IgD-negative memory B cell (primary cell): Measurements from ENCODE around the gene SUN2. TPM values are rescaled to one million over a fixed set of nuclear protein-coding genes. Genes with fewer than 3 reads are reported as not detected.

Experiments used
- H3K27ac Mint-ChIP-seq, 3 donors: one replicate each; pipeline ENCODE4 v1.8.0; 2020 to 2022; ENCODE audit warnings: mild to moderate bottlenecking in 3 of 3, mixed read lengths in 3 of 3, moderate library complexity in 1 of 3
- H3K27me3 Mint-ChIP-seq: one replicate; pipeline ENCODE4 v1.8.0; 2021; ENCODE audit warnings: mixed read lengths
- H3K36me3 Mint-ChIP-seq: one replicate; pipeline ENCODE4 v1.8.0; 2020; ENCODE audit warnings: mild to moderate bottlenecking, mixed read lengths
- H3K4me1 Mint-ChIP-seq, 3 donors: one replicate each; pipeline ENCODE4 v1.8.0; 2020 to 2022; ENCODE audit warnings: mixed read lengths in 3 of 3, mild to moderate bottlenecking in 1 of 3
- H3K4me3 Mint-ChIP-seq, 4 donors: one replicate each; pipeline ENCODE4 v1.8.0; 2020 to 2022; ENCODE audit warnings: mild to moderate bottlenecking in 4 of 4, mixed read lengths in 4 of 4, moderate library complexity in 3 of 4
- H3K9me3 Mint-ChIP-seq, 3 donors: one replicate each; pipeline ENCODE4 v1.8.0; 2020 to 2021; ENCODE audit warnings: mixed read lengths in 3 of 3, mild to moderate bottlenecking in 1 of 3
- polyA plus RNA-seq: library from polyadenylated mRNA; unstranded; fragments of 300-500 nt; fragmentation: Illumina TruSeq; gene quantifications from one replicate; pipeline ENCODE4 v1.2.3, GENCODE V29; 2021

The SUN2 gene
- polyA plus RNA-seq, 1 donor from 2014 or later: 206 TPM

DNA sequence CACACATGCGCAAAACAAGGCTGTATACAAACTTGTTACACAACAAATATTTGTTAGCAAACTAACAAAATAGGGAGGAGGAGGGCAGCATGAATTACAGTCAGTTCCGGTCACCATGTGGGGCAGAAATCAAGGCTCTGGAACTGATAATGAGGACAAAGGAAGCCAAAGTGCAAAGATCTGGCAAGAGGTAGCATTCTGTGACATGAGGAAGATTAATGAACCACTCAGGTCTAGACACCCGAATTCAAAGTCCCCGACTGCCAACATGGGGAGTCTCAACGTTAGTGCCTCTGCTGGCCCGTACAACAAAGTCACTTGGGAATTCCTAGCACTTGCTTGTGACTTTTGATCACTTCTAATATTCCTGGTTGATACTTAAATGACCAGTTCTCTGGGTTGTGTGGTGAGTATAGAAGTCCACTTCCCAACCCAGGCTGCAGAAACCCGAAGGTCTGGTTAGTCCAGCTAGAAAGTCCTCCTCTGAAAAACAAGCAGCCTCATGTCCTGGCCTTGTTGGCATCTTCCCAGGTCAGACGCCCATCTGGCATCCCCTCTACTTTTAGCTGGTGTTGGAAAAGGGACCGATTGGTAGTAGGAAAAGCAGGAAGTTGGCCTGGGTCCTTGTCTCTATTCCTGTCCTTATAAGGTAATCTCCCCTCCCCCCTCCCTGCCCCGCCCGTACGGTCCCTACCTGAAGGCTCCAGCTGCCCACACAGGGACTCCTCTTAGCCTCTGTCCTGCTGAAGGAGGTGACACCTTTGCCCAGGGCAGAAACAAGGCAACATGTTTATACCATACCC, 1.6 kb downstream of the SUN2 start:
- peaks cover 10% of the 10 kb centered on the region for H3K36me3 Mint-ChIP-seq
- no peaks in the 10 kb centered on the region for H3K9me3 Mint-ChIP-seq
- H3K27me3 Mint-ChIP-seq: no peaks in the 10 kb centered on the region
- H3K27ac Mint-ChIP-seq: peak overlapping the region; percentile 76 to 96 (median 92)
- peaks cover 45 to 52% (median 49%) of the 10 kb centered on the region in 3 donors for H3K4me1 Mint-ChIP-seq
- H3K4me3 Mint-ChIP-seq: peak overlapping the region; percentile 95 to 99 (median 98)

DNA sequence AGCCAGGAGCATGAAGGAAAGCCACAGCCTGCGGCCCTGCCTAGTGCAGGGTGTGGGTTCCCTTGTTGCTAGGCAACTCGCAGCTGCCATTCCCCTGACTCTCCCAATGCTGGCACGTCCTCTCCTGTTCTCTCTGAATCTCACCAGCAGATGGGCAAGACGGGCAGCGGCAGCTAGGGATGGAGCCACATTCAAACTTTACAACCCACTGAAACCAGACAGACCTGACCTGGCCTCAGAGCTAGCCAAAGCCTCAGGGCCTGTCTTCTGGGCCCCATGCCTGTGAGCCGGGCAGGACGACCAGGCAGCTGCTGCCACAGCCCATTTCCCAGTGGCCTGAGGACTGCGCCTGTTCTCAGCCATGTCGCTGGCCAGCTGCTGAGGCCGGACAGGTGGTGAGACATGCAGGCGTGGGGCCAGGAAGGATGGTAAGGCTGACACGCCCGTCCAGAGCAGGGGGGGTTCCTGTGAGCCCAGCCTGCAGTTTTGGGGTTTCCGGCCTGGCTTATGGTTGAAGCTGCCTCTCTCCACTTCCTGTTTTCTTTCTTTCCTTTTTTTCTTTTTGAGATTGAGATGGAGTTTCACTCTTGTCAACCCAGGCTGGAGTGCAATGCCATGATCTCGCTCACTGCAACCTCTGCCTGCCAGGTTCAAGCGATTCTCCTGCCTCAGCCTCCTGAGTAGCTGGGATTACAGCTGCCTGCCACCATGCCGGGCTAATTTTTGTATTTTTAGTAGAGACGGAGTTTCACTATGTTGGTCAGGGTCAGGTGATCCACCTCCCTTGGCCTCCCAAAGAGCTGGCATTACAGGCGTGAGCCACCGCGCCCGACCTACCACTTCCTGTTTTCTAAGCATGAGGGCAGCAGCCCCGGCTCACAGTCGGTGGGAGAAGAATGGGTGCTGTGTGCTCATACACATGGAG, 4.1 kb downstream of the SUN2 start:
- peaks cover 26 to 32% (median 32%) of the 10 kb centered on the region in 3 donors for H3K4me1 Mint-ChIP-seq
- peak overlapping the region; percentile 96 to 100 (median 98) for H3K27ac Mint-ChIP-seq
- H3K9me3 Mint-ChIP-seq: no peaks in the 10 kb centered on the region
- H3K36me3 Mint-ChIP-seq: peaks cover 10% of the 10 kb centered on the region
- H3K27me3 Mint-ChIP-seq: no peaks in the 10 kb centered on the region
- peak overlapping the region; percentile 84 to 99 (median 96) for H3K4me3 Mint-ChIP-seq

DNA sequence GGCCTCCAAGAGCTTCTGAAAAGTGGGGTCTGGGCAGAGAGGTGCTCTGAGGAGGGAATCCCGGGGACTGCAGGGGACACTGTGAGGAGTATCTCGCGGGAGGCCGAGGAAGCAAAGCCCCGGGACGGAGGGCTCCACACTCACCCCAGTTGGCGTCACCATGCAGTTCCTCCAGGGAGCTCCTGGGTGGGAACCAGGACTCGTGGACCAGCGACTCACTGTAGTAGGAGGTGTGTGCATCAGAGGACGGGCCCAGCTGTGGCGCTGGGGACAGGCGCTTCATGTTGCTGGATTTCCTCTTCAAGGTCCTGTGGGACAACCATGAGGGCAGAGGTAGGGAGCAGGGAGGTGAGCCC, 4.8 kb downstream of the SUN2 start:
- Mint-ChIP-seq H3K4me3 (peak overlapping the region; percentile 84 to 99 (median 96)), H3K36me3 (peaks cover 10% of the 10 kb centered on the region), H3K9me3 (no peaks in the 10 kb centered on the region), H3K4me1 (peaks cover 22 to 30% (median 29%) of the 10 kb centered on the region in 3 donors), H3K27ac (peak overlapping the region; percentile 96 to 100 (median 98)), H3K27me3 (no peaks in the 10 kb centered on the region)

DNA sequence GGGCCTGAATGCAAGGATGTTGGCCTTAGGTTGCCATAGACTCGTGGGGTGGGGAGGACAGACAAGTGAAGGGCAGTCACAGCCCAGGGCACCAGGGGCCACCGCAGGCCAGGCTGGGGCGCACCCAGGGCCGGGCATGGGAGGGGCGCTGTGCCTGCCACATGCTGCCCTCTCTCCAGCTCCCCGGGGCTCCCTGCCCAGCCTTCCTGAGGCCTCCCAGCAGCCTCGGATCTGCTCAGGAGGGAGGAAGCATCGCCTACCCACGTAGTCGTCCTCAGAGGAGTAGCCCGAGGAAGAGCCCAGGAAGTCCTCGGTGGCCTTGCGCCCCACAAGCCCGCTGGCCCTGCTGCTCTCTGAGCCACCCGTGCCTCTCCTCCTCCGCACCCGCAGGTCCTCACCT, 5.2 kb downstream of the SUN2 start:
- H3K27me3 Mint-ChIP-seq: no peaks in the 10 kb centered on the region
- H3K36me3 Mint-ChIP-seq: peaks cover 10% of the 10 kb centered on the region
- H3K27ac Mint-ChIP-seq: peak overlapping the region in 2 of 3 donors; percentile 96 to 98
- H3K4me1 Mint-ChIP-seq: peaks cover 22 to 30% (median 29%) of the 10 kb centered on the region in 3 donors
- peak overlapping the region in 3 of 4 donors; percentile 48 to 97 (median 95) for H3K4me3 Mint-ChIP-seq
- no peaks in the 10 kb centered on the region for H3K9me3 Mint-ChIP-seq

DNA sequence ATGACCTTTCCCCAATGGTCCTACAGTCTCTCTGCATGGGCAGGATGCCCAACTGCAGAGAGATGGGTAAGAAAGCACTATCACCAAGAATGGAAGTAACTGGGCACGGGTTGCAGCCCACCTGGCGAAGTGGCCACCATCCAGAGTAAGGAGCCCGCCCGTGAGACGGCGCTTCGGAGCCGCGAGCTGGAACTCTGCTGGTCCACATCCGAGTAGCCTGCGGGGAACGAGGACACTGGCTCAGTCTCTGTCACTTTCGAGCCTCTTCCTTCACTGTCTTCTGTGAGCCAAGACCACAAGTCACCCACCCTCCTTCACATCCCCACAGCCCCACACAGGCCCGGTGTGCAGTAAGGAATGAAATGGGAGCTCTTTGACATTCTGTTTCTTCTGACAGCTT, 5.7 kb downstream of the SUN2 start:
- peaks cover 22 to 29% (median 28%) of the 10 kb centered on the region in 3 donors for H3K4me1 Mint-ChIP-seq
- no peaks in the 10 kb centered on the region for H3K9me3 Mint-ChIP-seq
- H3K36me3 Mint-ChIP-seq: peaks cover 10% of the 10 kb centered on the region
- H3K4me3 Mint-ChIP-seq: peak overlapping the region in 3 of 4 donors; percentile 48 to 75 (median 72)
- no peaks in the 10 kb centered on the region for H3K27me3 Mint-ChIP-seq
- H3K27ac Mint-ChIP-seq: peak overlapping the region; percentile 86 to 96 (median 91)

DNA sequence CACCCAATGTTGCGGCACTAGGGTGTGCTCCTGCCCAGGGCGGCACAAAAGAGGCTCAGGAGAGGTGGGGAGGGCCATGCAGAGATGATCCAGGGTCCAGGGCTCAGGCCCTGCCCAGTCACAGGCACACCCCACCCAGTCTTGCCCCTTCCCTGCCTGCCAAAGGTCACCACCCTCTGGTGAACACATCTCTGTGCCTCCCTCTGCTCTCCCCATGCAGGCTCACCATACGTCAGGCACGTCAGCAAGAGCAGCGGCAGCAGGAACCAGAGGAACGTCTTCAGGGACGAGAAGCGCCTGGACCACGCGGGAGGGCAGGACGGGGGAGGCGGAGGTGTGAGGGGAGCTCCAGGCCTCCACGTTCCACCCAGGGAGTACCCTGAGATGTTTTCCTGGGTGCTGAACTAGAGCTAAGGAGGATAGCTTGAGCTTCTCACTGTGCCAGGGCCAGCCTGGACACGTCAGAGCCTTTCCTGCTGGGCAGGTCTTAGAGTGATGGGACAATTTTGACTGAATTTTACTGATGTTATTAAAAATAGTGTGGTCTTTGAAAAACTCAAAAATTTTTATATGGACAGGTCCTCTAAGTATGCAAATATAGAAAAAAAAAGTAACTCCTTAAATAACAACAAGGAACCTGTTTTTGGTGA, 7.2 kb downstream of the SUN2 start:
- Mint-ChIP-seq H3K4me3 (peak overlapping the region in 2 of 4 donors; percentile 3 to 55), H3K27ac (peak overlapping the region; percentile 19 to 96 (median 67)), H3K9me3 (no peaks in the 10 kb centered on the region), H3K36me3 (peaks cover 10% of the 10 kb centered on the region), H3K4me1 (peaks cover 16 to 23% (median 18%) of the 10 kb centered on the region in 3 donors), H3K27me3 (no peaks in the 10 kb centered on the region)

DNA sequence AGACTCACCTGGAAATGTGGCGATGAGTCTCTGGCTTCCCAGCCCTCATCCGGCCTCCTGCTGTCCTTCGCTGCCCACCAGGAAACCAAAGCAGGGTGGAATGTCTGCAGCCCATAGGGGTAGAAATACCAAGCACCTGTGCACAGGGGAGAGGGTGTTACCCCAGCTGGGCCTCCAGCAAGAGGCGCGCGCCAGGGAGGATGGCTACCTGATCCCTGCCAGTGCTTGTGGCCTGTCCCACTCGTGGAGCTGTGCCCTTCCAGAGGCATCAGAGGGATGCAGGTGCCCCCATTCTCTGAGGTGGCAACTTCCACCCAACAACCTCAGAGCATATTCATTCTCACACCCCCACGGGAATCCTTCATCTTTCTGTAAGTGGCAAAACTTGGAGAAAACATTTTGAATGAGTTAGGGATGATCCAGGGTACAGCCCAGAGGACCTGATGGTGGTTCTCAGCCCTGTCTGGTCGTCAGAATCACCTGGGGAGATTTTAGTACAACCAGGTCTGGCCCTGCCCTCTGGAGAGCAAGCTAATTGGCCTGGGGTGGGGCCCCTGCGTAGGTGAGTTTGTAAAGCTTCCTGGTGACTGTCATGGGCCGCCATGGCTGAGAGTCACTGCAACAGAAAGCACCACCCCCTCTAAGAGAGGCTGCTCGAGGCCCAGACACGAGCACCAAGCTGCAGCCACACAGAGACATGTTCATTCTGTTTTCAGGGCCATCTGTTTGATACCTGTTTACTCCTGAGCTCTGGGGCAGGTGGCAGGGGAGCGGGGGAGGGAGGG, 9.9 kb downstream of the SUN2 start:
- Mint-ChIP-seq H3K4me1 (peaks cover 0 to 8% (median 3%) of the 10 kb centered on the region in 3 donors), H3K36me3 (no peaks in the 10 kb centered on the region), H3K4me3 (no peak overlapping the region), H3K9me3 (no peaks in the 10 kb centered on the region), H3K27ac (peak overlapping the region; percentile 58 to 81 (median 71)), H3K27me3 (no peaks in the 10 kb centered on the region)

DNA sequence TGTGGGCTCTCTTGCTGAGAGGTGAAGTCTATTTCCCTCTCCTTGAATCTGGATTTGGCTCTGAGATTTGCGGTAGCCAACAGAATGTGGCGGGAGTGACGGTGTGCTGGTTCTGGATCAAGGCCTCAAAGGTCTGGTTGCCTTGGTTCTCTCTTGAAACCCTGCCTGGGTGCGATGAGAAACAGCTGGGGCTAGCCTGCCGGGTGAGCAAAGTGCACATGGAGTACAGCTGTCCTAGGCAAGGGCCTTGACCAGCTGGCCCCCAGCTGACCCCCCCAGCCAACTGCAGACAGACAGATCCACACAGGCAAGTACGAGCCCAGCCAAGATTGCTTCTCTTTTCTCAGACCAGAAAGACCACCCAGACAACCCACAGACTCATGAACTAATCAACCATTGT, 10.8 kb downstream of the SUN2 start:
- Mint-ChIP-seq H3K36me3 (no peaks in the 10 kb centered on the region), H3K9me3 (peaks cover 0 to 1% (median 0%) of the 10 kb centered on the region in 3 donors), H3K27me3 (no peaks in the 10 kb centered on the region), H3K4me3 (no peak overlapping the region), H3K27ac (peak overlapping the region; percentile 16 to 58 (median 27)), H3K4me1 (peaks cover 0 to 3% (median 2%) of the 10 kb centered on the region in 3 donors)

DNA sequence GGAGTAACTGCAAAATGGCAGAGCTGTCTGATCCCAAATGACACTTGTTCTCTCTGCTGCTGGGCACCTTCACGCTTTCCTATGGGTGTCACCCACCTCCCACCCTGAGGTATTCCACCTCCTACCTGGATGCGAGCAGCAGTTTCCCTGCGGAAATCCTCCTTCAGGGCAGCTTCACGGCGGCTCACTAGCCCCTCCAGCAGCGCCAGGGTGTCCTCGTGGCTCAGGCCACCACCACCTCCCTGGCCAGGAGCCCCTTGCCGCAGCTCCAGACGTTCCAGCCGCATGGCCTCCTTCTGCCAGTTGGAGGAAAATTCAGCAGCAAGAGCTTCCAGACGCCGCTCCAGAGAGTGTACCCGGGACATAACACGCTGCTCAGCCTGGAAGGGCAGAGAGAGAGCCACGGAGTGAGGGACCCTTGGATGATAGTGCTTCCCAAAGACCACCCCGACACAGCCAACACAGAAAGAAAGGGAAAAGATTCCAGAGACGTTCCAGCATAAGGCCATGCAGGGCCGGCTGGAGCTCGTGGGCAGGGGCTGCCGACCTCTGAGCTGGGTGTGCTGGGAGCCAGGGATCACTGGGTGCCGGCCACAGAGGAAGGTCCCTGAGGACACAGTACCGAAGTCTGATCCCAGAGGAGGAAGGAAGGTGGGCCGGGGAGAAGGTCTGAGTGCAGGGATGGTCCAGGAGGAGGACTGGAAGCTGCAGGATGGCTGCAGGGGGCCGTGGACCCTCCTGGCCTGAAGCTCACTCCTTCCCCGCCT, 13.4 kb downstream of the SUN2 start:
- H3K4me1 Mint-ChIP-seq: peaks cover 0 to 2% (median 2%) of the 10 kb centered on the region in 3 donors
- H3K27ac Mint-ChIP-seq: peak overlapping the region in 2 of 3 donors; percentile 48 to 76
- H3K36me3 Mint-ChIP-seq: no peaks in the 10 kb centered on the region
- H3K27me3 Mint-ChIP-seq: no peaks in the 10 kb centered on the region
- H3K4me3 Mint-ChIP-seq: no peak overlapping the region
- H3K9me3 Mint-ChIP-seq: peaks cover 0 to 1% (median 0%) of the 10 kb centered on the region in 3 donors

DNA sequence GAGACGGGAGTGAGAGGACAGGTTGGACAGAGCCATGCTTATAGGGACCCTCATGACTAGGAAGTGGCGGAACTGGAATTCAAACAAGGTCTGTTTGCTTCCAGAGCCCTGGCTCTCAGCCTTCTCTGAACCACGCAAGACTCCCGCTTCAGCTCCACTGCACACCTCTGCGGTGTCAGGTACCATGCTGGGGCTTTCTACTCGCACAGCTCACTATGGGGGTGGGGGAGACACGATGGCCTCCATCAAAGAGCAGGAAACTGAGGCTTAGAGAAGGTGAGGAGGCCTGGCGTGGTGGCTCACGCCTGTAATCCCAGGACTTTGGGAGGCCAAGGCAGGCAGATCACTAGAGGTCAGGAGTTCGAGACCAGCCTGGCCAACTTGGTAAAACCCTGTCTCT, 14.2 kb downstream of the SUN2 start:
- H3K4me3 Mint-ChIP-seq: no peak overlapping the region
- H3K27ac Mint-ChIP-seq: peak overlapping the region in 2 of 3 donors; percentile 73 to 88
- no peaks in the 10 kb centered on the region for H3K36me3 Mint-ChIP-seq
- no peaks in the 10 kb centered on the region for H3K27me3 Mint-ChIP-seq
- peaks cover 0 to 7% (median 6%) of the 10 kb centered on the region in 3 donors for H3K4me1 Mint-ChIP-seq
- peaks cover 0 to 1% (median 0%) of the 10 kb centered on the region in 3 donors for H3K9me3 Mint-ChIP-seq

DNA sequence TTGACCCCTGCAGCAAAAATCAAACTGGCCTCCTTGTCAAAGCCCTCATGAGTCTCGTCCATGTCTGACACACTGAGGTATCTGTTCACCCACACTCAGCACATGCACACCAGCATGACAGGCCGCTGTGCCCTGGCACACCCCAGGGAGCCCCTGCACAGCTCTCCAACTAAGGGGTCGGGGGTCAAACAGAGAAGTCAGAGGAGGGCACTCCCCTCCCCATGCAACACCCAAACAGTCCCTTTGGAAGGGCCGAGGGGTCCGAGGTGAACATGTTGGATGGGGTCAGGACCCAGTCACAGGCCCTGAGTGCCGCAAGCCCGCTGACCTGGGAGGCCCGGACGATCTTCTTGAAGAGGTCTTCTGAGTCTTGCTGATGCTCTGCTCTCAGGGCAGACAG, 14.6 kb downstream of the SUN2 start:
- peak overlapping the region in 2 of 3 donors; percentile 73 to 88 for H3K27ac Mint-ChIP-seq
- no peaks in the 10 kb centered on the region for H3K27me3 Mint-ChIP-seq
- no peak overlapping the region for H3K4me3 Mint-ChIP-seq
- H3K4me1 Mint-ChIP-seq: peaks cover 0 to 7% (median 7%) of the 10 kb centered on the region in 3 donors
- H3K36me3 Mint-ChIP-seq: no peaks in the 10 kb centered on the region
- peaks cover 0 to 1% (median 0%) of the 10 kb centered on the region in 3 donors for H3K9me3 Mint-ChIP-seq

DNA sequence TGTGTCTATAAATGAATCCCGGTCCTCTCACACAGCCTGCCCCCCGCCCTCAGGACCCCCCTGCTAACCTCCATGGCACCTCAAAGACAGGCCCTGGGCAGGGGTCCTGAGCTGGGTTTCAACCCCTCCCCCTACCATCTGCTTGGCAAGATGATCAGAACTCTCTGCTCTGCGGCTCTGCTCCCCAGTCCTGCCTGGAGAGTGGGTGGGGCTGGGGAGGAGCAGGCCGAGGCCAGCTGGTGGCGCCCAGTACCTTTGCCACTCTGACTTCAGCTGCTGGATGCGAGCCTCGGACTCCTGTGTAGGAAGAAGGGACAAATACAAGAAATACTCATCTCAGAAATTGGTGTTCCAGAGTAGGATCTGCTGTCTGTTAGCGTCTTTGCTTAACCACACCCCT, 15.0 kb downstream of the SUN2 start:
- Mint-ChIP-seq H3K4me3 (no peak overlapping the region), H3K36me3 (no peaks in the 10 kb centered on the region), H3K9me3 (peaks cover 0 to 1% (median 0%) of the 10 kb centered on the region in 3 donors), H3K4me1 (peaks cover 0 to 10% (median 7%) of the 10 kb centered on the region in 3 donors), H3K27ac (peak overlapping the region in 1 of 3 donors; percentile 73), H3K27me3 (no peaks in the 10 kb centered on the region)

DNA sequence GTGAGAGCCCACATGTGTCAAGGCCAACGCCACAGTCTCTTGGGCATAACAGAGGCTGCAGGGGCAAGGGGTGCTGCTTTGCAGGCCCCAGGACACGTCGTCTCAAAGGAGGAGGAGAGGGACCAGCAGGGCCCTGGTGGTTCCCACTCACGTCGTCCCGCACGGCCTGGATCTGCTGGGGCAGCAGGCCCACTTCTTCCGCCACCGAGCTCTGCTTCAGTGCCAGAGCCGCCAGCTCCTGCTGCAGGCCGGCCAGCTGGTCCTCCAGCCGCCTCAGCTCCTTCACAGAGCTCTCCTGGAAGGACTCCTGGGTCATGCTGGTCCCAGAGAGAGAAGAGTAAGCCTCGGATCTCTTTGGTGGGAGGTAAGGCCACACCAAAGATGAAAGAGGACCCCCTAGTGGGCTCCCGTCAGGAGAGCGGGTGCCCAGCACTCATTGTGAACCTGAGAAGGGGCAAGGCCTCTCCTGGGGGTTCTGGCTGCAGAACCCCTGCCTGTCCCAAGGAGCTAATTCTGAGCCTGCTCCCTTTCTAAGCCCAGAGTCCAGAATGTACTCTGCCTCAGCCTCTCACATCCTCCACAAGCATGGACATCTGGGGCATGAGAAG, 15.6 kb downstream of the SUN2 start:
- no peaks in the 10 kb centered on the region for H3K36me3 Mint-ChIP-seq
- H3K4me3 Mint-ChIP-seq: no peak overlapping the region
- H3K4me1 Mint-ChIP-seq: peaks cover 0 to 13% (median 8%) of the 10 kb centered on the region in 3 donors
- H3K27ac Mint-ChIP-seq: peak overlapping the region in 2 of 3 donors; percentile 57 to 67
- peaks cover 0 to 1% (median 0%) of the 10 kb centered on the region in 3 donors for H3K9me3 Mint-ChIP-seq
- no peaks in the 10 kb centered on the region for H3K27me3 Mint-ChIP-seq
